ENCODE results near the gene C3.
A peak's percentile ranks its signal among the peaks of the same experiment; 100 is the strongest.

C3 gene

DNA sequence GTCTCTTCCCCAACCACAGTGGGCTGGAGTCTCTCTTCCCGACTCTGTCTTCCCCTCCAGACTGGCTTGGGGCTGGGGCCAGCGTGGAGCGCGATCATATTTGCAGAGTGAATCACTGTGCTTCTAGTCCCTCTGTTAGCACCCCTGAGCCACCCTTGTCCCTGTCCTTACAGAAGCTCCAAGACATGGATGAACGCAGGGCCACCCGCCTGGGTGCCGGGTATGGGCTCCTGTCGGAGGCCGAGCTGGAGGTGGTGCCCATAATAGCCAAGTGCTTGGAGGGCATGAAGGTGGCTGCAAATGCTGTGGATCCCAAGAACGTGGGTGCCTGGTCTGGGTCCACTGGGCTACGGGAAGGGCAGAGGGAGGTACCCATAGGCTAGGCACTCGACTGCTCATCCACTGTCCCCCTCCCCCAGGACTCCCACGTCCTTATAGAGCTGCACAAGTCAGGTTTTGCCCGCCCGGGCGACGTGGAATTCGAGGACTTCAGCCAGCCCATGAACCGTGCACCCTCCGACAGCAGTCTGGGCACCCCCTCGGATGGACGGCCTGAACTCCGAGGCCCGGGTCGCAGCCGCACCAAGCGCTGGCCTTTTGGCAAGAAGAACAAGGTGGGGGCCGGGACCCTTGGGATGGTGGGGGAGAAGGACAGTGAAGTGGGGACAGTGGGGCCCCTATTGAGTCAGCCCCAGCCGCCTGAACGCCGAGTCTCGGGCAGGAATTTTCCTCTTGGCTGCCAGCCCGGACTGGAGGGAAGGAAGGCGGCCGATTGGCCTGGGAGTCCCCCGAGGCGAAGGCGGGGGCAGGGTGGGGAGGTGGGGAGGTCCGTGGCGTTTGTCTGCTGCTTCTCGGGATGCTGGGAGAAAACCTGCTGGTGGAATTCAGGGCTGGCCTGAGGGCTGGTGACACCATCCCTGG, 24.2 kb upstream of the C3 start:
- peak; percentile 72 for DNase-seq (ENCODE audit: low read depth)

DNA sequence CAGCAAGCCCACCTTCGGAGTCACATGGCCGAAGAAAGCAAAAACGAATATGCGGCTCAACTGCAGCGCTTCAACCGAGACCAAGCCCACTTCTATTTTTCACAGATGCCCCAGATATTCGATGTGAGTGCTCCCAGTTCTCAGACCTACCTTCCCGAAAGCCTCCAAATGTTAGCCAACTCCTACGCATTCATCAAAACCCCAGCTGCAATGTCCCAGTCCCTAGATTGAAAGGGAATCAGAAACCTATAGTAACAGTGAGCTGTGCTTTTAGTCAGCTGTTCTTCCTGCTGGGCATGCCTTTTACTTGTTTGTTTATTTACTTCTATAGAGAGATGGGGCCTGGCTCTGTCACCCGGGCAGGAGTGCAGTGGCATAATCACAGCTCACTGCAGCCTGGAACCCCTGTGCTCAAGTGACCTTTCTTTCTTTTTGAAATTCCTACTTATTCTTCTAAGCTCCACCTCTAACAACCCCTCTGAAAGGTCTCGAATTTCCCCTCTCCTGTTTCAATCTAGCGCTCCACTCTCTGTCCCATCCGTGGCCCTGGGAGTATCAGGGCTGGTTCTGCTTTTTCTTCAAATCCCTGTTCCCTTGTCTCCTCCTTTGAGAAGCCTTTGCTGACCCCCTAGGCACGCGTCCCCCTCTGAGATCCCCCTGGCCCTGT, 23.4 kb upstream of the C3 start:
- DNase-seq (ENCODE audit: low read depth): no peak

DNA sequence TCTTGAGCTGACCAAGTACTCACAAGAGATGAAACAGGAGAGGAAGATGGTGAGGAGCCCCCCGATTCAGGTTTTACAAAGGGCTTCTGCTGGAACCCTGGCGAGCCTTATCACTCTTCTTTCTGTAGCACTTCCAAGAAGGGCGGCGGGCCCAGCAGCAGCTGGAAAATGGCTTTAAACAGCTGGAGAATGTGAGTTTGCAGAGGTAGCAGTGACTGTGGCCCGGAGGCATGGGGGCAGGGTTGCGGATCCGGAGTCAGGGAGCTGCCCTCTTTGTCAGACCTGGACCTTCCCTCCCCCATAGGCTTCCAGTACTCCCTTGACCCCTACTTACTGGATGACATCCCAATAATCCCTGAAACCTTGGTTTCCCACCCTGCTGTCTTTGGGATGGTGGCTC, 22.6 kb upstream of the C3 start:
- no peak for DNase-seq (ENCODE audit: low read depth)

DNA sequence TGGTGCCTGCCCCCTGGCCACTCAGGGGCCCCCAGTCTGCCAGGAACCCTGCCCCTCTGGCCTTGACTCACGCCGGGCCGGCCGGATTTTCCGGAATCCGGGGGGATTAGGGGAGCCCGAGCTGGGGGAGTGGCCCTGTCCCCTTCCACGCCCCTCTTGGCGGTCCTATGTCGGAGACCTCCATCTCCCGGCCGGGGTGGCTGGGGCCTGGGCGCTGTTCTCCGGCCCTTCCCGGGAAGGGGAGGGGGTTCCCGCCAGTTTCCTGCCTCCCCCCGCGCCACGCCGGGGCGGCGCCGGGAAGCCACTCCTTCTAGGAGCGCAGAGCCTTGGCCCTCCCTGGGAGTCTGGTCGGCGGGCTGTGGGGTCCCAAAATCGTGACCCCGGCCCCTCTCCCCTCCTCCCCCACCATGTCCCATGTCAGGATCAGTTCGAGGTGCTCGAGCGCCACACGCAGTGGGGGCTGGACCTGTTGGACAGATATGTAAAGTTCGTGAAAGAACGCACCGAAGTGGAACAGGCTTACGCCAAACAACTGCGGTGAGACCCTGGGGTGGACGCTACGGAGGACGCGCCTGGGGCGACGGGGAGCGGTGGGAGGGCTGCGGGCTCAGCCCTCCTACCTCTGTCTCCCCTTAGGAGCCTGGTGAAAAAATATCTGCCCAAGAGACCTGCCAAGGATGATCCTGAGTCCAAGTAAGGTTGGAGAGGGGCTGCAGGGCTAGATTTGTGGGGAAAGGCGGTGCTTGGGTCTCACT, 20.3 kb upstream of the C3 start:
- no peak for DNase-seq (ENCODE audit: low read depth)

DNA sequence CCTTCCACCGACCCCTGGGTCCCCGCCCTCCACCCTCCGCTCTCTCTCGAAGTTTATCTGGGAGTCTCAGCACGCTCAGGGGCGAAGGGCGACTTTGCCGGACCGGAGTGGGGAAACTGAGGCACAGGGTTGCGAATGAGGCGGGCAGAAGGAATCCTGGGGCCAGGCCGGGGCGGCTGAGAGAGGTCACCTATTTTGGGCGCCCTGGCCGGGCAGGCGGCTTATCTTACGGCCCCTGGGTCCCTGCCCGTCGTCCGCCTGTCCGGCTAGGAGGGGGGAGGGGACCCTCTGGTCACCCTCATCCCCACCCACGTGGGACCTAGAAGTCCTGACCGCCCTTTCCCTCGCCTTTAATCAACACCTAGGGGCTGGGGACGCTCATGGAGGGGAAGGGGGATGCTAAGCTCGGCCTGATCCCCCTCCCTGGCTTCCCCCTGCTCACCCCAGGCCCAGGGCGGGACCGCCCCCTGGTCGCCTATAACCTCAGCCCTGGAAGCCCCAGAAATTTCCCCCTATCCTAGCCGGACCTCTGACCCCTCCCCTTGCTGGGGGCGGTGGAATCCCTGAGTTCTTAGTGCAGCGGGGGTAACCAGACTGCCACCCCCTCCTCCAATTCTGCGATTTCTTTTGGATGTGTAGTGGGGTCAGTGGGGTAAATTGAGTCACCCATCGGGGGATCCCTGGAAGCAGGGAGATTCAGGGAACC, 19.6 kb upstream of the C3 start:
- DNase-seq (ENCODE audit: low read depth): no peak

DNA sequence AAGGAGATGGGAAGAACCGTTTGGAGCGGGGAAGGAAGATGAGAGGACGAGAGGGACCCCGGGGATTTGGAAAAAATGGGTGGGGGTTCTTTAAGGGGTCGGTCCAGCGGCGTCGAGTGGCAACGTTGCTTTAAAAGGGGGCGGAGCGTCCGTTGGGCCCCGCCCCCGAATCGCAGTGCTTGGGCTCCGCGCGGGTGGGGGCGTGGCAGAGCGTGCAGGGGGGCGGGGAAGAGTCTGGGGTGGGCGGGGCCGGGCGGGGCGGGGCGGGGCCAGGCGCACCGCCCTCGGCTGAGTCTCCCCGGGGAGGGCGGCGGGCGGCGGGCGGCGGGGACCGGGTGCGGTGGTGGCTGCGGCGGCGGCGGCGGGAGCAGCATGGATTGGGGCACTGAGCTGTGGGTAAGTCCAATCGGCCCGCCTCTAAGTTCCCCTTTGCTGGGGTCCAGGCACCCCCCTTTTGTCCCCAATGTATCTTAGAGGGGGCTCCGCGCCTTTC, 19.0 kb upstream of the C3 start, which contains the start of gene TRIP10:
Gene TRIP10 (plus strand): TSS at position 291 of the 493 bp plus-strand sequence. CDS start 82 bp downstream, at position 373.
- peak; percentile 55 for DNase-seq (ENCODE audit: low read depth)

DNA sequence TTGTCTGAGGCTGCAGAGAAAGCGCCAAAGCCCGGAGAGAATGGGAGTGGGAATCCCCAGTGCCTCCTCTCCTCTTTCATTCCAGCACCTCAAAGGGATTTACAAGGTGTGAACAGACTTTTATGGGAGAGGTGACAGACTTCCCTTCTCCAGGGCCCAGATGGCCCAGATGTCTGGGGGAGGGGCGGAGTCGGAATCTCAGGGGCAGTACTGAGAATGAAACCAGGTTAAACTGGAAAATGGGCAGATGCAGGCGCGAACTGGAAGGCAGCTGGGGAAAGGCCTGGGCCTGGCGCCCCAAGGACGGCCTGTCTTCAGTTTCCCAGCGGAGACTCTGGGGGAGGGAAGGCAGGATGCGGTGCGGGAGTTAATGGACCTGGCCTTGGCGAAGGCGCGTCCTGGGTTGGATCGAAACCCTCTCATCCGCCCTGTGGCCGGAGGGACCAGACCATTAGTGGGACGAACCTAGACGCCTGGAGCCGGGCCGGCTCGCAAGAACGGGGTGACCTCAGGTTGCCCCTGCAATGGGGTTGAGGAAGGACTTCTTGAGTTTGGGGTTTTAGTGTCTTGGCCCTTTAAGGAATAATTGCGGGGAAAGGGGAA, 18.4 kb upstream of the C3 start:
- DNase-seq (ENCODE audit: low read depth): no peak

DNA sequence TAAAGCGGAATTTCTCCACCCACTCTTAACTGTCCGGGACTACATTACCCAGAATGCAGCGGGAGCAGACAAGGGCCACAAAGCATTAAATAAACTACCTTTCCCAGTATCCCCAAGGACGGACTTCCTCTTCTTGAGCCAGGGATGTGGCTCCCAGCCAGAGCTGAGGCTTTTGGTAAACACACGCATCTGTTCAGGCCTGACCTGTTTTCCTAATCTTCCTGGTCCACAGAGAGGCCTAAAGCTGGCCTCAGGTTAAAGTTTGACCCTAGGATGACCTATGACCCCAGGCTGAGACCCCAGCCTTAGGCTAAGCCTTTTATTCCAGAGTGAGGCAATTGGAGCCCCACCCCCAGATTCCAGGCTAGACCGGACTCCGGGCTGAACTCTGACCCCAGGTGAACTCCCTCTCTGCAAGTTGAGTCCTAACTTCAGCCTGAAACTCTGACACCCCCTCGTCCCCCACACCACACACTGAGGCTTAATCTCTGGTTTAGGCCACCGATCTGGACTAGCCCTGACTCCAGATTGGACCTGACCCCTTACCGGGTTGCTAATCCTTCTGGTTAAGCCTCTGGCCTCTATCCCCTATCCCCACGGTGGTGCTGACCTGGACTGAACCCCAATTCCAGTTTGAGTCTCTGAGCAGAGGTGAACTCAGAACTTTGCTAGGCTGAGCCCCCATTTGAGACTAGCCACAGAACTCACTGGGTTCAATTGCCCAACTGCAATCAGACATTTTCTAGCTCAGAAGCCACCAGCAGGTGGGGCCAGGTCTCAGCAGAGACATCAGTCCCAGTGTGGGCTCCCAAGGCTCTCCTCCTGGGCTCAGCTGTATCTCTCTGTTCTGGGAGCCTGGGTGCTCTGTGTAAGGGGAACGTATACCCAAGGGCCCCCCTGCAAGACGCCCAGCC, 17.7 kb upstream of the C3 start:
- peak; percentile 54 for DNase-seq (ENCODE audit: low read depth)

DNA sequence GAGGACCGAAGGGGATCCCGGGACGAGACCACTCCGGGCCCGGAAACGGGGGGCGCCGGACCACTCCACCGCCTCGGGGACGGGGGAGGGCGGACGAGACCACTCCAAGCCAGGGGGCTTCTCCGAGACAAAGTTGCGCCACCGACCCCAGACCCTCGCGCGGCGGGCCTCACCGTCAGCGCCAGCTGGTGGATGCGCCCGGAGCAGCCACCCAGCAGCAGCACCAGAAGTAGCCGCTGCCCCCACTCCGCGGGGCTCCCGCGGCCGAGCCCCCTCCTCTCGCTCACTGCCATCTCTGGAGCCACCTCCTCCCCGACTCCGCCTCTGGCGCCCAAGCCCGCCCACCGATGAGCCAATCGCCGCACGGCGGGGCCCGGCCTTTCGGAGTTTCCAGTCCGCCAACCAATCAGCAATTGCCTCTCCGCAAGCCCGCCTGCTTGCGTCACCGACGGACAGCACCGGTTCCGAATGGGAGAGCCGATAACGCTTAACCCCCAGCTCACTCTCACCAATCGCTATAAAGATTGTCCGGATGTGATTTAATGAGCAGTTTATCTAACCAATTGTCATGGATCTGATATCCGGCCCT, 16.9 kb upstream of the C3 start, which contains the start of gene GPR108:
Gene GPR108 (minus strand): TSS at position 297 of the 589 bp plus-strand sequence. CDS start 4 bp downstream, at position 293.
- DNase-seq (ENCODE audit: low read depth): peak; percentile 100

DNA sequence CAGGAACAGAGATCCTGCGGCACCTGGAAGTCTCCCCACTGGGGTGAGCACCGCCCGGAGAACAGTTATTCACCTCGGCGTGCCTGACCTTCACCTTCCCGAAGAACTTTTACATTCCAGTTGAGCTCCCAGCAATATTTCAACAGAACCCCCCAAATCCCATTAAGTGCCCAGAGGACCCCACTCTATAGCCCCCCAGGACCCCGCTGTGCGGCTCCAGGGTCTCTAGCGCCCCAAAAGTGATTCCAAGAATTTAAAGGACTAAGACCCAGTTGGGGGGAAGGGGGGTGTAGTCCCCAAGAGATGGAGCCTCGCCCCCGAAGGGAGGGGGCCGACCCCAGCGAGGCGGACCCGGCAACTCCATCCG, 16.4 kb upstream of the C3 start:
- no peak for DNase-seq (ENCODE audit: low read depth)

DNA sequence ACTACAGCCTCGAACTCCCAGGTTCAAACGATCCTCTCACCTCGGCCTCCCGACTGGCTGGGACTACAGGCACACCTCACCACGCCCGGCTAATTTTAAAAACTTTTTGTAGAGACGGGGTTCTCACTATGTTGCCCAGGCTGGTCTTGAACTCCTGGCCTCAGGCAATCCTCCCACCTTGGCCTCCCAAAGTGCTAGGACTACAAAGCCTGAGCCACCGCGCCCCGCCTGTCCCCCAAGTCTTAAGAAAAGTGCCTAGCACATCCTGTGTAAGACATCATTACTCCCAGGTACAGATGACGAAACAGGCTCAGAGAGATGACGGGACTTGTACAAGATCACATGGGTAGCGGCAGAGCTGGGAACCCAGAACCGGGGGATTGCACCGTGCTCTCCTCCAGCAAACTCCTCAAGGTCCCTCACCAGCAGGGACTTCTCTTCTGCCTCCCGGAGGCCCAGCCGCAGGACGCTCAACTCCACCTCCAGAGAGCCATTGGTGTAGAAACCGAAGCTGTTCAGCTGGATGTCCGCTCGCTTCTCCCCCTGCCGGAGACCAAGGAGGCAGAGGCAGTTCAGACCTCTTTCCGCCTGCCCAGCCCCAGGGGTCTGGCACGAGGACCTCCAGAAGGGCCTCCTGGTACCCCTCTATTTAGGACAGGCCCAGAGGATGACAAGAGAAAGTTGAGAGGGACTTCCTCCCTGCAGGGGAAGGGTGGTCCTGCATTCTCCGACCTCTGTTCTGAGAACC, 15.9 kb upstream of the C3 start:
- peak; percentile 78 for DNase-seq (ENCODE audit: low read depth)

DNA sequence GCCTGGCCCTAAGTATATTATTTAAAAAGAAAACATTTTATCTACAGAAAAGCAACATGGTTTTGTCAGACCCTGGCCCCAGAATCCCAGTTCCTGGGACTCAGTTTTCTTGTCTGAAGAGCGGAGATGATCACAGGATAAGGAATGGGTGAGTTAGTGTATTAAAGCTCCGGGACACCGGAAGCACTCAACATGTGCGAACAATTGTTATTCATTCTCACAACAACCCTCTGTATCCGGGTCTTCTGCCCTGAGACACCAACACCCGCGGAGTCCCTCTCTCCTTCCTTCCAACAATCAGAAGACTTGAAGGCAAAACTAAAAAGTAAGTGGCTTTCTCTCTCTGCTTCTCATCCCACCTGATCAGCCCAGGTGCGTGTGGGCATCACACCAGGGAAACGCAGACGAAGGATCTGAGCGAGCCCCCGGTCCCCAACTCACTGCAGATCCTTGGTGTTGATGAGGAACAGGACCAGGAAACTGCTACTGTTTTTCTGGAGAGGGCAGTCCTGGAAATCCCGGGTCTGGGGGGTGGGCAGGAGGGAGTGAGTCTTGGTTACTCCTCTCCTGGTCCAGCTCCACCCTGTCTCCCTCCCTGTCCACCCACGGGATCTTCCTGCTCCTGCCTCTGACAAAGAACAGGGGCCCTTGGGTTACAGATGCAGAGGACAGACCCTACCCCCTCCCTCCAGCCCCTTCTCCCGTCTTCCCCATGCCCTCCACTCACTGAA, 14.9 kb upstream of the C3 start:
- DNase-seq (ENCODE audit: low read depth): no peak

DNA sequence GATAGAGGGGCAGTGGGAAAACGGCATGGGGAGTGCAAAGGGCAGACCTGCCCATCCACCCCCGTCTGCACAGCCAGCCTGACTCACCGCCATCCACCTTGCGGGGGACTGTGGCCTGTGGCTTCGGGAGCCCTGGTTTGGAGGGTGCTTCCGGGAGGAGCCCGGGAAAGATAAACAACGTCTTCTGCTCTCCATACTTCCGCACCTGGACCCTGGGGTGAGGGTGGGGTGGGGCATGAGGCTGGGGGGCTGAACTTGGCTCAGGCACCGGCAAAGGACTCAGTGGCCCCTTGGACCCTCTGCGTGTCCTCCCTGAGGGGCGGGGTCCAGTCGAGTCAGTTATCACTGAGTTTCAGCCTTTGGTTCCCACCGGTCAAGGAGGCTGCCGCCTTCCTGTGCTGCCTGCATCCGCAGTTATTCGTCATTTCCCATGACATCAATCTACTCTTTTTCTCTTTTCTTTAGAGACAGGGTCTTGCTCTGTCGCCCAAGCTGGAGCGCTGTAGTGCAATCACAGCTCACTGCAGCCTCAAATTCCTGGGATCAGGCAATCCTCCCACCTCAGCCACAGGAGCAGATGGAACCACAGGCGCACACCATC, 13.7 kb upstream of the C3 start:
- no peak for DNase-seq (ENCODE audit: low read depth)

DNA sequence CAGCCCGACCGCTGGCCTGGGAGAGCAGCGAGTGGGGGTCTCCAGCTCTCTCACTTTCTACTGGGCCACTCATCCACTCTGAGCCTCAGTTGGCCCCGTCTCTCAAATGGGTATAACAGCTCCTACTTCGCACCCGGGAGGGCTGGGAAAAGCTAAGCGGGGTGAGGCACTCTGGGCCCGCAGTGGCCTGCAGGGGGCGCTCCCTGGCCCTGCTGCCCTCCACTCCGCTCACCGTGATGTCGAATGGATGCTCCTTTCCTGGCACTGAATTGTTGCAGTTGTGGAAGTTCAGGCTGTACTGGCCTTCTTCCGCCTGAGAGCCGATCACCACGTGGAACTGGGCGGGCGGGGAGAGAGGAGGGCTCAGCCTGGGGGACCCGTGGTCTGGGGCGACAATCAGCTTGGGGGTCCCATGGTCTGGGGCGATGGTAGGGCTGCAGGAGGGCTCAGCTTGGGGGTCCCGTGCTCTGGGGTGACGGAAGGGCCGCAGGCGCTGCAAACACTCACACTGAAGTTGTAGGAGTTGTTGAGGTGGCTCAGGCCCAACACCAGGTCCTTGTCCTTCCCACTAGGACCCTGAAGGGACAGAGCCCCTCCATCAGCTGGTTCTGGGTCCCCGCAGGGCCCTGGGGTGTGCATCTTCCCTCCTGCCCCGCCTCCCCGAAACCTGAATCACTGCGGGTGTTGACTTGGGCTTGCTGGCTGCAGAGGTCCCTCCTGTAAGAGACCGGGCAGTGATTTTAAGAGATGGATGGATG, 13.1 kb upstream of the C3 start:
- DNase-seq (ENCODE audit: low read depth): no peak

DNA sequence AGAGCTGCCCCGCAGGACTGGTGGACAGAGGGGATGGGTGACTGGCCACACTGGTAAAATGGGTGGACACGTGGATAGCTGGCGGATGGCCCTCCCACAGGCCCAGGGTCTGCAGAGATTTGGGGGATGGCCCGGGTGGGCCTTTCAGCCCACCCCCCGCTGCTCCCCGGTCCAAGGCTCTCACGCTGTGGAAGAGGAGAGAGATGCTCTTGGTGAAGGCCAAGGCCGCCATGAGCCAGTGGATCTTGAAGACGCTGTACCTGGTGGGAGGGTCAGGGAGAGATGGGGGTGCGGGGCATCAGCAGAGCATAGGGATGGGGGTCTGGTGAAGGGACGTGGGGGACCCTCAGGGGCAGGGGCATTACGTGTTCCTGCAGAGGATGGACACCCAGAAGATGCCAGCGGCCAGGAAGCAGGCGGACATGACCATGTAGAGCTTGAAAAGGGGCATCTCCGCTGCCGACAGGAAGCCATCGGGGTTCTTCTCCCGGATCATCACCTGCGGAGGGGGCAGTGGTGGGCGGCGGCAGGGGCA, 12.4 kb upstream of the C3 start:
- no peak for DNase-seq (ENCODE audit: low read depth)

DNA sequence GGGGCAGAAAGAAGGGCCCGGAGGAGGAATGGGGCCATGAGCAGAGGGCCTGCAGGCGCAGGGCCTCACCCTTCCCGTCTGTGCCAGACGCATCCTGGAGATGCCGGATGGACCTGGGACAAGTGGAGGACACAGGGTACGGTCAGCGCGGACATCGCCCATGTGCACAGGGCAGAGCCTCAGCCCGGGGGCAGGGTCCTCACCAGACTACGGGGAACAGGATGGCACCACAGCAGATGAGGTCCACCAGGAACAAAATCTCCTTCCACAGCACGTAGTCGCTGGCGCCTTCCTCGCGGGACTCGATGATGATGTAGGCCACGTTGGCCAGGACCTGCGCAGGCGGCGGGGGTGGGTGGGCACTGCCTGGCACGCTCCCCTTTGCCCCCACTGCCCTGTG, 11.4 kb upstream of the C3 start:
- no peak for DNase-seq (ENCODE audit: low read depth)

All from stromal cell of bone marrow (primary cell).